Osteoblast (primary cell): Measurements from ENCODE around the gene GPATCH1. TPM values are rescaled to one million over a fixed set of nuclear protein-coding genes. Genes with fewer than 3 reads are reported as not detected.

Experiments
- DNase-seq: peaks from one replicate; pipeline ENCODE4 v3.0.0; 2011; ENCODE audit warnings: low spot score, mixed read lengths; ENCODE audit not compliant: insufficient read length; ENCODE audit errors: missing footprints
- H2AFZ ChIP-seq: 2 replicates; pipeline ENCODE4 v1.6.0; 2011; ENCODE audit warnings: mild to moderate bottlenecking, low read length
- H3K27ac ChIP-seq: 2 replicates; pipeline ENCODE4 v1.5.1; 2011; ENCODE audit warnings: mild to moderate bottlenecking, low read depth, low read length, moderate library complexity
- H3K27me3 ChIP-seq: 2 replicates; pipeline ENCODE4 v1.6.0; 2012; ENCODE audit warnings: mild to moderate bottlenecking, control low read depth, inconsistent platforms, low read length, moderate library complexity; ENCODE audit not compliant: insufficient read depth
- H3K36me3 ChIP-seq: 2 replicates; pipeline ENCODE4 v1.5.1; 2011; ENCODE audit warnings: mild to moderate bottlenecking, low read length, control low read depth, moderate library complexity; ENCODE audit not compliant: insufficient read depth
- H3K4me1 ChIP-seq: 2 replicates; pipeline ENCODE4 v1.5.1; 2011; ENCODE audit warnings: mild to moderate bottlenecking, low read length, control low read depth, moderate library complexity; ENCODE audit not compliant: insufficient read depth
- H3K4me2 ChIP-seq: 2 replicates; pipeline ENCODE4 v1.6.0; 2011; ENCODE audit warnings: mild to moderate bottlenecking, low read length; ENCODE audit not compliant: insufficient read depth
- H3K4me3 ChIP-seq: fragments of 200-600 bp; sonication (generic); 3 replicates; pipeline ENCODE4 v1.5.1; 2012; ENCODE audit warnings: mild to moderate bottlenecking, low read length, inconsistent platforms; ENCODE audit not compliant: insufficient read depth
- H3K79me2 ChIP-seq: 2 replicates; pipeline ENCODE4 v1.6.0; 2012; ENCODE audit warnings: mild to moderate bottlenecking, low read length, control low read depth, inconsistent platforms; ENCODE audit not compliant: insufficient read depth
- H3K9me3 ChIP-seq: 2 replicates; pipeline ENCODE4 v1.5.1; 2011; ENCODE audit warnings: low read depth, low read length, control low read depth
- H4K20me1 ChIP-seq: 2 replicates; pipeline ENCODE4 v1.6.0; 2012; ENCODE audit warnings: mild to moderate bottlenecking, low read length, control low read depth; ENCODE audit not compliant: insufficient read depth
- total RNA-seq: library from RNA; depleted of rRNA; stranded (reverse); fragments of >200 nt; gene quantifications from 2 replicates; pipeline ENCODE4 v1.2.3, GENCODE V29; 2012
- TF ChIP-seq, protein P1 (sequence below): IDR thresholded peaks from 2 replicates; pipeline ENCODE4 v1.5.1; 2011; ENCODE audit warnings: mild to moderate bottlenecking, low read depth, low read length, moderate library complexity; ENCODE audit errors: extremely low read depth

The GPATCH1 gene
- total RNA-seq, 1 donor, result 6.2 TPM

GRCh38 chr19:33111587-33111986 lies 30.6 kb downstream of the GPATCH1 start:
- Histone ChIP-seq H3K4me2 (no peak overlapping the region), H3K9me3 (no peaks in the 10 kb centered on the region), H3K36me3 (peaks cover 55% of the 10 kb centered on the region), H2AFZ (no peak overlapping the region), H3K4me3 (no peak overlapping the region), H3K79me2 (no peaks in the 10 kb centered on the region), H3K27ac (no peak overlapping the region), H3K4me1 (peaks cover 6% of the 10 kb centered on the region), H4K20me1 (no peaks in the 10 kb centered on the region), H3K27me3 (no peaks in the 10 kb centered on the region)
- no peak for DNase-seq
- TF ChIP-seq, protein P1, sequence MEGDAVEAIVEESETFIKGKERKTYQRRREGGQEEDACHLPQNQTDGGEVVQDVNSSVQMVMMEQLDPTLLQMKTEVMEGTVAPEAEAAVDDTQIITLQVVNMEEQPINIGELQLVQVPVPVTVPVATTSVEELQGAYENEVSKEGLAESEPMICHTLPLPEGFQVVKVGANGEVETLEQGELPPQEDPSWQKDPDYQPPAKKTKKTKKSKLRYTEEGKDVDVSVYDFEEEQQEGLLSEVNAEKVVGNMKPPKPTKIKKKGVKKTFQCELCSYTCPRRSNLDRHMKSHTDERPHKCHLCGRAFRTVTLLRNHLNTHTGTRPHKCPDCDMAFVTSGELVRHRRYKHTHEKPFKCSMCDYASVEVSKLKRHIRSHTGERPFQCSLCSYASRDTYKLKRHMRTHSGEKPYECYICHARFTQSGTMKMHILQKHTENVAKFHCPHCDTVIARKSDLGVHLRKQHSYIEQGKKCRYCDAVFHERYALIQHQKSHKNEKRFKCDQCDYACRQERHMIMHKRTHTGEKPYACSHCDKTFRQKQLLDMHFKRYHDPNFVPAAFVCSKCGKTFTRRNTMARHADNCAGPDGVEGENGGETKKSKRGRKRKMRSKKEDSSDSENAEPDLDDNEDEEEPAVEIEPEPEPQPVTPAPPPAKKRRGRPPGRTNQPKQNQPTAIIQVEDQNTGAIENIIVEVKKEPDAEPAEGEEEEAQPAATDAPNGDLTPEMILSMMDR, result no peak

DNA sequence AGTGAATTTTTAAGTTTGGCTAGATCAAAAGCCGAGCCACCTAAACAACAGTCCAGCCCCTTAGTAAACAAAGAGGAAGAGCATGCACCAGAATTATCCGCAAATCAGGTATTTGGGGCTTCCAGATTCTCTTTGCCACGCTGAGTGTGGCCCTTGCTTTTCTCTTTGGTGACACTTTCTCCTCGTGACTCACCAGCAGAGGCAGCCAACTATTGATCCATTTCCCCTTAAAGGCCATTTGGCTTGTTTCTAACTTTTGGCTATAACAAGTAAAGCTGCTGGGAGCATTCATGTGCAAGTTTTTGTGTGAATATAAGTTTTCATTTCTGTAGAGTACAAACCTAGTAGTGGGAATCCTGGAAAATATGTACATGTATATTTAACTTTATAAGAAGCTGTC lies 33.3 kb downstream of the GPATCH1 start:
- Histone ChIP-seq H2AFZ (no peak overlapping the region), H4K20me1 (no peaks in the 10 kb centered on the region), H3K4me1 (peaks cover 6% of the 10 kb centered on the region), H3K36me3 (peaks cover 59% of the 10 kb centered on the region), H3K9me3 (no peaks in the 10 kb centered on the region), H3K27ac (no peak overlapping the region), H3K4me2 (no peak overlapping the region), H3K27me3 (no peaks in the 10 kb centered on the region), H3K4me3 (no peak overlapping the region), H3K79me2 (no peaks in the 10 kb centered on the region)
- TF ChIP-seq, protein P1, result no peak
- no peak for DNase-seq

DNA sequence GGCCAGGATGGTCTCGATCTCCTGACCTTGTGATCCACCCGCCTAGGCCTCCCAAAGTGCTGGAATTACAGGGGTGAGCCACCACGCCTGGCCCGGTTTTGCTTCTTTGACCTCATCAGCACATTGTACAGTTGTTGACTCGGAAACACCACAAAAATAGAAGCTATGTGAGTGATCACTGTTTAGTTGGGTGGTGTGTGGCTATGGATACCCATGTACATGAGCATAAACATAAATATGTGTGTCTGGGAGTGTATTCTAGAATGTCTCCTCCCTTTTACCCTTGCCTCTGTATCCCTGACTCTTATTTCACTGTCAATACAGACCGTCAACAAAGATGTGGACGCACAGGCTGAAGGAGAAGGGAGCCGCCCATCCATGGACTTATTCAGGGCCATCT lies 36.5 kb downstream of the GPATCH1 start:
- no peak overlapping the region for H3K4me2 ChIP-seq
- H3K4me3 ChIP-seq, result no peak overlapping the region
- H2AFZ ChIP-seq, result no peak overlapping the region
- no peak overlapping the region for H3K27ac ChIP-seq
- no peaks in the 10 kb centered on the region for H4K20me1 ChIP-seq
- H3K27me3 ChIP-seq, result no peaks in the 10 kb centered on the region
- no peaks in the 10 kb centered on the region for H3K4me1 ChIP-seq
- H3K36me3 ChIP-seq, result peaks cover 43% of the 10 kb centered on the region
- no peaks in the 10 kb centered on the region for H3K79me2 ChIP-seq
- DNase-seq, result no peak
- no peaks in the 10 kb centered on the region for H3K9me3 ChIP-seq
- TF ChIP-seq, protein P1, result no peak

- TF ChIP-seq, protein P1, result no peak
- Histone ChIP-seq H3K9me3 (no peaks in the 10 kb centered on the region), H3K4me2 (no peak overlapping the region), H4K20me1 (no peaks in the 10 kb centered on the region), H3K27ac (no peak overlapping the region), H3K4me1 (no peaks in the 10 kb centered on the region), H2AFZ (no peak overlapping the region), H3K36me3 (peaks cover 33% of the 10 kb centered on the region), H3K79me2 (no peaks in the 10 kb centered on the region), H3K27me3 (no peaks in the 10 kb centered on the region), H3K4me3 (no peak overlapping the region)
- DNase-seq, result no peak
These were observed 37.7 kb downstream of the GPATCH1 start for GRCh38 chr19:33118643-33119042.
